Mucosa of stomach (tissue), 1 donor: ENCODE measurements around the gene DAD1.
A peak's percentile ranks its signal among the peaks of the same experiment; 100 is the strongest.
"Not testable (repeated sequence)": the region's sequence is repeated elsewhere in the genome, so short reads cannot be mapped to it uniquely, and the experiment has no call there.

ENCODE experiments used
- H3K27me3 ChIP-seq: one replicate; pipeline ENCODE4 v1.7.0; 2013; ENCODE audit warnings: mild to moderate bottlenecking, low read length; ENCODE audit not compliant: control insufficient read depth, insufficient read depth
- H3K36me3 ChIP-seq: one replicate; pipeline ENCODE4 v1.7.0; 2013; ENCODE audit warnings: low read length; ENCODE audit not compliant: control insufficient read depth, insufficient read depth
- H3K4me1 ChIP-seq: one replicate; pipeline ENCODE4 v1.7.0; 2013; ENCODE audit warnings: mild to moderate bottlenecking, low read length; ENCODE audit not compliant: control insufficient read depth, insufficient read depth
- H3K4me3 ChIP-seq: one replicate; pipeline ENCODE4 v1.7.0; 2013; ENCODE audit warnings: low read length
- H3K9ac ChIP-seq: one replicate; pipeline ENCODE4 v1.7.0; 2013; ENCODE audit warnings: mild to moderate bottlenecking, low read length, moderate library complexity
- H3K9me3 ChIP-seq: one replicate; pipeline ENCODE4 v1.7.0; 2013; ENCODE audit warnings: mild to moderate bottlenecking, low read length, moderate library complexity; ENCODE audit not compliant: control insufficient read depth
- donor health status: Pancreatic carcinoma.

The DAD1 gene

DNA sequence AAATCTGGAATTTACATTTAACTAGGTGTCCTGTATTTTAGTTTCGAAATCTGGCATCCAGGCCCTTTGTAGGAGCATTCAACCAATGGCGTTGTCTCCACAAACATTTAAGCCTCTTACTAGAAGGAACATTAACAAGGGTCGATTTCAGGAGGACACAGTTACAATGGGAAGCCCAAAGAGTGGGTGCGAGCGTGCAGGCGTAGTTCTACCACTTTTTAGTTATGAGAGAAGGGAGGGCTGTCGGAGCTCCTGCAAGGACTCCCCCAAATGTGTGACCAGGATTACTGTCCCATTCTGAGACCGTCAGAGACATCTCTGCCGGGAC is 8.7 kb upstream of the DAD1 start:
- Histone ChIP-seq H3K36me3 (no peaks in the 10 kb centered on the region), H3K4me1 (peaks cover 33% of the 10 kb centered on the region), H3K9ac (peak overlapping the region; percentile 93), H3K27me3 (no peaks in the 10 kb centered on the region), H3K9me3 (no peaks in the 10 kb centered on the region), H3K4me3 (peak overlapping the region; percentile 89)

DNA sequence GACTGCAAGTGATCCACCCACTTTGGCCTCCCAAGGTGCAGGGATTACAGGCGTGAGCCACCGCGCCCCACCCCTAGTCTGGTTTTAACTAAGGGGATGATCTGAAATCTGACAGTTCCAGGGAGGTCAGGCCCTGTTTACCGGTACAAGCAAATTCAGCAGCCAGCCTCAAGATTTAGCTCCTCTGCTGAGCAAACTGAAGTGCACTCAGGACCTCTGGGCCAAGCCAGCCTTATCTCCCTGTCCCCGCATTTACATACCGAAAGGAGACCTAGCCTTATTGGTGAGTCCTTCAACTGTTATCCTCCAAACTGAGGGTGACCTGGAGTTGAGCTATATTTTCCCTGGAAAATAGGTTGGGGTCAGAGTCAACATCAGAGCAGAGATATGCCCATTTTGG is 8.2 kb upstream of the DAD1 start:
- Histone ChIP-seq H3K36me3 (no peaks in the 10 kb centered on the region), H3K27me3 (no peaks in the 10 kb centered on the region), H3K9me3 (no peaks in the 10 kb centered on the region), H3K9ac (peak overlapping the region; percentile 93), H3K4me3 (no peak overlapping the region), H3K4me1 (peaks cover 33% of the 10 kb centered on the region)

DNA sequence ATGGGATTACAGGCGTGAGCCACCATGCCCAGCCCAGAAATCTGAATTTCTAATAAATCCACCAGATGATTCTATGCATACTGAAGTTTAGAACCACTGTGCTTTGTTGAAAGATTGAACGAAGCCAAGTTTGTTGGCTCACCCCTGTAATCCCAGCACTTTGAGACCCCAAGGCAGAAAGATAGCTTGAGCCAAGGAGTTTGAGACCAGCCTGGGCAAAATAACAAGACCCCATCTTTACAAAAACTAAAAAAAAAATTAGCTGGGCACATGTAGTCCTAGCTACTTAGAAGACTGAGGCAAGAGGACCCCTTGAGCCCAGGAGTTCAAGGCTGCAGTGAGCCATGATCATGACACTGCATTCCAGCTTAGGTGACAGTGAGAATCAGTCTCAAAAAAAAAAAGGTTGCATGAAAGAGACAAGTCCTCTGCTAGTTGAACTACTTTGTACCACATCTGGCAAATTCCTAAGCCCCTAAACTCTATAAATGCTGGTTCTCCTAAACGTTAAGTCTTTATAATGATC is 7.4 kb upstream of the DAD1 start:
- H3K4me1 ChIP-seq: peaks cover 33% of the 10 kb centered on the region
- no peak overlapping the region for H3K4me3 ChIP-seq
- H3K36me3 ChIP-seq: no peaks in the 10 kb centered on the region
- H3K9ac ChIP-seq: no peak overlapping the region
- no peaks in the 10 kb centered on the region for H3K27me3 ChIP-seq
- no peaks in the 10 kb centered on the region for H3K9me3 ChIP-seq

DNA sequence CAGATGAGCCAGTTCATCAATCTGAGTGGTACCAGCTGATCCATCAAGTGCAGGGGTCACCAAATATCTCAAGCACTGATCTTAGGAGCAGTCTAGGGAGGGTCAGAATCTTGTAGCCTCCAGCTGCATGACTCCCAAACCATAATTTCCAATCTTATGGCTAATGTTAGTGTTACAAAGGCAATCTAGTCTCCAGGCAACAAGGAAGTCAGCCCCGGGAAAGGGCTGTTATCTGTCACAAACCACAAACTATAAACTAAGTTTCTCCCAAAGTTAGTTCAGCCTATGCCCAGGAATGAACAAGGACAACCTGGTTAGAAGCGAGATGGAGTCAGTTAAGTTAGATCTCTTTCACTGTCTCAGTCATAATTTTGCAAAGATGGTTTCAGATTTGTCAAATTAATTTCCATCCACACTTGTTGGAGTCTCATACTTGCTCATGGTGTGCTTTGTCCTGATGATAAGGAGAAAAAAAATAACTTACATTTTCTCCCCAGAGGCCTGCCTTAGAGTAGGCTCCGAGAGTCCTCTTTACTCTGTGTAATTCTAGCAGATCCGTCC is 5.2 kb upstream of the DAD1 start:
- Histone ChIP-seq H3K9me3 (no peaks in the 10 kb centered on the region), H3K9ac (no peak overlapping the region), H3K4me3 (no peak overlapping the region), H3K27me3 (no peaks in the 10 kb centered on the region), H3K36me3 (no peaks in the 10 kb centered on the region), H3K4me1 (peaks cover 33% of the 10 kb centered on the region)

DNA sequence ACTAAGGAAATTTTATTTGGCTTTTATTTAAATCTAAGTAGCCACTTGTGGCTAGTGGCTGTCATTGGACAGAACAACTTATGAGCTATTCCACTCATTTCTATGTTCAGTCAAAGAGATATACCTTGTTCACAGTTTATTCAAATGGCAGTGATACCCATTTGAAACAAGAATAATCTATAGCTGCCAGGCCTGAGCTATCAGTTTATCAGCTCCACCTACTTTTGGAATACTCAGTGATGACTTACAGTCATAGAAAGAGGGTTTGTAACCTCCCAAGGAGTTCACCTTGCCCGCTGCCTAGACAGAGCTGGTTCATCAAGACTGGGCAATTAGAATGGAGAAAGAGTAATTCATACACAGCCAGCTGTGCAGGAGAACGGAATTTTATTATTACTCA is 4.6 kb upstream of the DAD1 start:
- Histone ChIP-seq H3K4me1 (peaks cover 30% of the 10 kb centered on the region), H3K9me3 (no peaks in the 10 kb centered on the region), H3K27me3 (no peaks in the 10 kb centered on the region), H3K9ac (no peak overlapping the region), H3K36me3 (no peaks in the 10 kb centered on the region), H3K4me3 (no peak overlapping the region)

DNA sequence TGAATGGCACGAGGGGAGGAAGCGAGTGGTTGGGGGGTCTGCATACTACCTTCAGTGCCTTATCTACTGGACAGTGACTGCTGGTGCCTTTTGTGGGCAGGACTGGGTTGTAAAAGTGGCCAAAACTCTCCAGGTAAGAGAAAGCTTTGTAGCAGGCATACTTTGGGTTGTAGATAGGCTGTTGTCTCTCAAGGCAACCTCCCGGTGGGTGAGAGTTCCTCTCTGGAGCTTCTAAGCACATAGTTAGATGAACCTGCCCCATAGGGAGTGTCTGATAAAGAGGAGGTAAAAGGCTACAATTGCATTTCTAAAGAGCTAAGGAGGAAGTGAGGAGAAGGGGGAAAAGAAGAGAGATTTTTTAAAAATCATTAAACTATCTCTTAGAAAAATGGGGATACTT is 4.2 kb upstream of the DAD1 start:
- Histone ChIP-seq H3K4me3 (no peak overlapping the region), H3K4me1 (peaks cover 30% of the 10 kb centered on the region), H3K9me3 (no peaks in the 10 kb centered on the region), H3K27me3 (no peaks in the 10 kb centered on the region), H3K36me3 (no peaks in the 10 kb centered on the region), H3K9ac (no peak overlapping the region)

DNA sequence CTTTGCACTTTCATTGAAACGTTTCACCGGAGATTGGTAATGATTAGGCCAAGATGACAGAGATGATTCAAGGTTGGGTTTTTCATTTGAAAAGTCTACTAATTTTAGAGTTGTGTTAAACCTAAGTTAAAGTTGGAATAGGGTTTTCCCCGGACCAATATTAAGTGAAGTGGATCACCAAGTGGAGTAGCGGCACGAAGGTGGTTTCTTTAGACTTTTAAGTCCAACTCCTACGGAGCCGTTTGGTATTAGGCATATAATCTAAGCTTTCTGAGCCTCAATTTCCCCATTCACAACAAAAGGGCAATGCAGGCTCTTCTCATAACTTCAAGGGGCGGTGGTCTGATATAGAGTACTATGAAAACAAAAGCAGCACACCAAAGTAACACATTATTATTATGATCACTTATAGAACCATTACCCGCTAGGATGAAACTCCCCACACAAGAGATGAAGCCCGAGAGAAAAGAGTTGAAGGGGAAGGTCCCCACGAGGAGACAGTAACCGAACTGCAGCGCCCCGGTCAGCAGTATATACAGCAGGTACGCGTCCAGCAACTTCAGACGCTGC is 413 bp downstream of the DAD1 start:
- H3K9me3 ChIP-seq: no peaks in the 10 kb centered on the region
- H3K9ac ChIP-seq: peak overlapping the region; percentile 87
- peaks cover 19% of the 10 kb centered on the region for H3K4me1 ChIP-seq
- H3K27me3 ChIP-seq: no peaks in the 10 kb centered on the region
- peak overlapping the region; percentile 87 for H3K4me3 ChIP-seq
- H3K36me3 ChIP-seq: no peaks in the 10 kb centered on the region

DNA sequence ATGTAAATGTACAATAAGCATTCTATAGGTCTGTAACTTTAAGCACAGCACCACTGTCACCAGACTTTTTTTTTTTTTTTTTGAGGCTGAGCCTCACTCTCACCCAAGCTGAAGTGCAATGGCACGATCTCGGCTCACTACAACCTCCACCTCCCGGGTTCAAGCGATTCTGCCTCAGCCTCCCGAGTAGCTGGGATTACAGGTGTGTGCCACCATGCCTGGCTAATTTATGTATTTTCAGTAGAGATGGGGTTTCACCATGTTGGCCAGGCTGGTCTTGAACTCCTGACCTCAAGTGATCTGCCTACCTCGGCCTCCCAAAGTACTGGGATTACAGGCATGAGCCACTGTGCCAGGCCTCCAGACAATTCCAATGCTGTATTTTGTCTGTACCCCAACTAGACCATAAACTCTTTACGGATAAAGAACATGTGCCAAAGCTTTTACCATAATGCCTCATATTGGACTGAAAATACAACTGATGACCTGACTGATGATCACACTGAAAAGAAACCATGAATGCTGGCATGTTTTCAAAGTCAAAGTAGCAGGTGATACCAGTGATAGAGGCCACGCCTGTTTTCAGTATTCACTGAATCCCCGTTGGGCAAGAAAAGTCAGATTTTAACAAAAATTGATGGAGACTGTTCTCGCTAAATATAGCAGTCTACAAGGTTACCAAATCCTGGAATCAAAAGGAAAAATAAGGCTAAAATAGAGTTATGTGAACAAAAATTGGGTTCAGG is 1.2 kb downstream of the DAD1 start:
- Histone ChIP-seq H3K4me3 (peak overlapping the region; percentile 87), H3K9ac (peak overlapping the region; percentile 87), H3K4me1 (peaks cover 12% of the 10 kb centered on the region)
- H3K27me3 ChIP-seq, H3K36me3 ChIP-seq, H3K9me3 ChIP-seq: not testable (repeated sequence)

DNA sequence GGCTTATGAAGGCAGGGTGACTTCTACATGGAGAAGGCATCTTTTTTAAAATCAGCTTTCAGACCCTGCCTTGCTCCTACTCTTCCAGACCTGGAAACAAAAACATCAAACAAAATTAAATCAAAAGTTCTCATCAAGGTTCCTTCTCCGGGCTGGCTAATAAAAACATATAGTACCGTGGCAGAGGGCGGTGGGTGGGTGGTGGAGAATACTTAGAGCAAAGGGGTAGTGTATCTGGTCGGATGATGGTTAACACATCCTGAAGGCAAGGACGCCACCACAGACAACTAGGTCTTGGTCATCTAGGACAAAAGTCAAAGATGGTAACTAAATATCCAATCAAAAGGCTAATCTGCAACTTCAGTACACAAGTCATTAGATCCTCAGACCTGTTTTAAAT is 1.8 kb downstream of the DAD1 start:
- Histone ChIP-seq H3K4me3 (no peak overlapping the region), H3K4me1 (peaks cover 11% of the 10 kb centered on the region), H3K9ac (no peak overlapping the region)

DNA sequence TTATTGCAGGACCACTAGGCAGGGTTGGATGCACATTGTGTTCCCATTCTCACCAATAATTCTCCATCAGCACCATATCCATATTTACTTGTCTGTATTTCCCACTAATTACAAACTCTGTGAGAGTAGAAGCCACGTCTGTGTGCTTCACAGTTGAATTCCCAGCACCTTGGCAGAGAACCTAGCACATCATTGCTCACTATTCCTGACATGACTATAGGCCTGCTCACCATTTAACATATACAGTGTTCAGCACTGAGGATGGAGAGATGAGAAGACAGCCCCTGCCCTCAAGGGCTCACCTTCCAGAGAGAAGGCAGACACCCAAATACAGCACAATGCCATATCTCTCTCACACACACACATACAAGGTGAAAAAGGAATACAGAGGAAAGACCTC is 5.0 kb downstream of the DAD1 start:
- peaks cover 5% of the 10 kb centered on the region for H3K4me1 ChIP-seq
- H3K9me3 ChIP-seq: no peaks in the 10 kb centered on the region
- H3K27me3 ChIP-seq: no peaks in the 10 kb centered on the region
- H3K9ac ChIP-seq: no peak overlapping the region
- no peak overlapping the region for H3K4me3 ChIP-seq
- H3K36me3 ChIP-seq: no peaks in the 10 kb centered on the region

More for the DNA sequence above, 1.8 kb downstream of the DAD1 start:
- no peaks in the 10 kb centered on the region for H3K9me3 ChIP-seq
- no peaks in the 10 kb centered on the region for H3K36me3 ChIP-seq
- no peaks in the 10 kb centered on the region for H3K27me3 ChIP-seq

DNA sequence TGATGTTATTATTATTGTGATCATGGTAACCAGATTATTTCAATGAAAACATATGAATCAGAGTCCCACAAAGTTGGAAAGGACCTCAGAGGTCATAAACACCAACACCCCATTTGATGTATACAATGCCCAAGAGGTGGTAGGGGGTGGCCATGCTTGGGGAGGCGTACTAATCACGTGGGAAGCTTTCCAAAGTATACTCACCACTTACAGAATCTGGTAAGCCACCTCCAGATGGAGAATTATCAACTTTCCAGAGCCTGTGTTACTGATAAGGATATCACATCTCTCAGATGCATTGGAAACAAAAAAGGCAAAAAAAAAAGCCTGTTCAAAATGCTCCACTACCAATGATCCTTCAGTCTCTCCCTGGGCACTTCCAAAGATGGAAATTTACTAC is 8.4 kb downstream of the DAD1 start:
- Histone ChIP-seq H3K4me3 (peak overlapping the region; percentile 6), H3K36me3 (no peaks in the 10 kb centered on the region), H3K27me3 (no peaks in the 10 kb centered on the region), H3K4me1 (peaks cover 5% of the 10 kb centered on the region), H3K9me3 (no peaks in the 10 kb centered on the region), H3K9ac (no peak overlapping the region)

DNA sequence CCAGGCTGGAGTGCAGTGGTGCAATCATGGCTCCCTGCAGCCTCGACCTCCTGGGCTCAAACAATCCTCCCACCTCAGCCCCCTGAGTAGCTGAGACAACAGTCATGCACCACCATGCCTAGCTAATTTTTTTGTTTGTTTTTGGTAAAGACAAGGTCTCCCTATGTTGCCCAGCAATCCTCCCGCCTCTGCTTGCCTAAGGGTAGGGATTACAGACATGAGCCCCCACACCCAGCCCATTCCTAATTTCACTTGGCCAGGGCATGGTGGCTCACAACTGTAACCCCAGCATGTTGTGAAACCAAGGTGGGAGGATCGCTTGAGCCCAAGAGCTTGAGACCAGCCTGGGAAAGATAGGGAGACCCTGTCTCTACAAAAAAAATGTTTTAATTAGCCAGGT is 9.1 kb downstream of the DAD1 start:
- H3K4me1 ChIP-seq: no peaks in the 10 kb centered on the region
- H3K9me3 ChIP-seq: no peaks in the 10 kb centered on the region
- H3K36me3 ChIP-seq: no peaks in the 10 kb centered on the region
- H3K4me3 ChIP-seq: no peak overlapping the region
- H3K9ac ChIP-seq: no peak overlapping the region
- no peaks in the 10 kb centered on the region for H3K27me3 ChIP-seq
